Stomach (tissue), 4 donors: ENCODE results near the gene CCDC106.

Experiments used
- EP300 ChIP-seq: sonication (generic); formaldehyde crosslinking; IDR thresholded peaks from one replicate; pipeline ENCODE4 v1.6.1; 2017; ENCODE audit warnings: antibody characterized with exemption
- POLR2A ChIP-seq, 4 donors: fragments of 450-650 bp; IDR thresholded peaks; one replicate each; pipeline ENCODE4 v1.6.1; 2016; ENCODE audit warnings: antibody characterized with exemption in 4 of 4, control low read depth in 2 of 4, mild to moderate bottlenecking in 1 of 4, moderate library complexity in 1 of 4
- POLR2AphosphoS5 ChIP-seq, 3 donors: sonication (generic); formaldehyde crosslinking; IDR thresholded peaks; one replicate each; pipeline ENCODE4 v1.6.1; 2016; ENCODE audit warnings: antibody characterized with exemption in 3 of 3
- TF ChIP-seq, protein P1 (sequence below), 7 experiments: fragments of 450-650 bp in 4 of 7; fragments of 200-600 bp in 3 of 7; sonication (generic) in 3 of 7; IDR thresholded peaks; one replicate each; pipeline ENCODE4 v1.5.1; 2016 to 2019; ENCODE audit warnings: antibody characterized with exemption in 7 of 7, control low read depth in 2 of 7, mild to moderate bottlenecking in 1 of 7

DNA sequence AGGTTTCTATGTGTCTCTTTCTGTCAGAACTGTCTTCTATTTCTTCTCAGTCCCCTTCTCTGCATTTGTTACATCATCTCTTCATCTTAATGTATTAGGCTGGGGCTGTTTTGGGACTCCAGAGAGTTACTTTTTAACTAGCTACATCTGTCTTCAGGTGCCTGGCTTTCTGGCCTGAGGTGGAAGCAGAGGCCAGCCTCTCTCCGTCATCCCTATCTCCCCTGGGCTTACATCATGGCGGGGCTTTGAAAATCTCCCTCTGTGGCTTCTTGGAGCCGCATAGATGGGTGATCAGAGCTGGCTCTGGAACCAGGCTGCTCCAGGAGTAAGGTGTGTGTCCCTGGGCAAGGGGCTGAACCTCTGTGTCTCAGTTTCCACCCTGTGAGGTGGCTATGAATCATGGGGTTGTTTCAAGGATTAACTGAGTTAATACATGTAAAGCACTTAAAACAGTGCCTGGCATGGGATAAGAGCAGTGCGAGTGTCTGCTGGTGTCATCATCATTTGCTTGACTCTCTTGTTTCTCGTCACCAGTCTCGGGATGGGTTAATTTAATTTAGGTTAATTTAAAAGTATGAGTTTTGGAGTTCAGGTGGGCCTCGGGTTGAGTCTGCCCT is 29.0 kb downstream of the CCDC106 start:
- TF ChIP-seq, protein P1, sequence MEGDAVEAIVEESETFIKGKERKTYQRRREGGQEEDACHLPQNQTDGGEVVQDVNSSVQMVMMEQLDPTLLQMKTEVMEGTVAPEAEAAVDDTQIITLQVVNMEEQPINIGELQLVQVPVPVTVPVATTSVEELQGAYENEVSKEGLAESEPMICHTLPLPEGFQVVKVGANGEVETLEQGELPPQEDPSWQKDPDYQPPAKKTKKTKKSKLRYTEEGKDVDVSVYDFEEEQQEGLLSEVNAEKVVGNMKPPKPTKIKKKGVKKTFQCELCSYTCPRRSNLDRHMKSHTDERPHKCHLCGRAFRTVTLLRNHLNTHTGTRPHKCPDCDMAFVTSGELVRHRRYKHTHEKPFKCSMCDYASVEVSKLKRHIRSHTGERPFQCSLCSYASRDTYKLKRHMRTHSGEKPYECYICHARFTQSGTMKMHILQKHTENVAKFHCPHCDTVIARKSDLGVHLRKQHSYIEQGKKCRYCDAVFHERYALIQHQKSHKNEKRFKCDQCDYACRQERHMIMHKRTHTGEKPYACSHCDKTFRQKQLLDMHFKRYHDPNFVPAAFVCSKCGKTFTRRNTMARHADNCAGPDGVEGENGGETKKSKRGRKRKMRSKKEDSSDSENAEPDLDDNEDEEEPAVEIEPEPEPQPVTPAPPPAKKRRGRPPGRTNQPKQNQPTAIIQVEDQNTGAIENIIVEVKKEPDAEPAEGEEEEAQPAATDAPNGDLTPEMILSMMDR (IDR thresholded peaks at IDR 0.05) = no peak
- TF ChIP-seq POLR2A (IDR thresholded peaks at IDR 0.05) (no peak), POLR2AphosphoS5 (IDR thresholded peaks at IDR 0.05) (no peak), EP300 (no peak)
